Tibial nerve (tissue), 4 donors: ENCODE data around the gene AGO3.

Source experiments
- EP300 ChIP-seq, 2 donors: sonication (generic); formaldehyde crosslinking; IDR thresholded peaks; one replicate each; pipeline ENCODE4 v1.6.1; 2017; ENCODE audit warnings: antibody characterized with exemption in 2 of 2, mild to moderate bottlenecking in 1 of 2
- TF ChIP-seq, protein P1 (sequence below), 5 experiments: fragments of 200-600 bp in 3 of 5; fragments of 450-650 bp in 2 of 5; sonication (generic) in 3 of 5; IDR thresholded peaks; one replicate each; pipeline ENCODE4 v1.5.1; 2016 to 2019; ENCODE audit warnings: antibody characterized with exemption in 5 of 5, mild to moderate bottlenecking in 3 of 5, moderate library complexity in 2 of 5

DNA sequence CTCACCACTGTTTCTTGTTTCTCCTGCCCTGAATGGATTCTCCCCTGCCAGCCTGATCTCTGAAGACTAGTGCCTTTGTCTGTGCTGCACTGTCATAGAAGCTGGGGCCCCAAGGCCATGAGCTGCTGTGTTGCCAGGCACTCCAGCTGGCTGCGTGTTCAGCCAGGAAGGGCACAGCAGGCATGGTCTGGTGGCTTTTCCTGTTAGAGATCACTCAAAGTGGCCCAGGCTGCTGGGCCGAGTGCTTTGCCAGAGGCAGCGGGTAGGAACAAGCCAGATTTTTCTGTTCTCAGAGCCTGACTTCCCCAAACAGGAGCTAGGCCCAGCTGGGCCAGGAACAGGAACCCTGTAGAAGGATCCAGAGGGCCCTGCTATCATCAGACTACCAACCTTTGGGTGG is 163.0 kb downstream of the AGO3 start:
- no peak for TF ChIP-seq EP300 (IDR thresholded peaks at IDR 0.05)
- TF ChIP-seq, protein P1, sequence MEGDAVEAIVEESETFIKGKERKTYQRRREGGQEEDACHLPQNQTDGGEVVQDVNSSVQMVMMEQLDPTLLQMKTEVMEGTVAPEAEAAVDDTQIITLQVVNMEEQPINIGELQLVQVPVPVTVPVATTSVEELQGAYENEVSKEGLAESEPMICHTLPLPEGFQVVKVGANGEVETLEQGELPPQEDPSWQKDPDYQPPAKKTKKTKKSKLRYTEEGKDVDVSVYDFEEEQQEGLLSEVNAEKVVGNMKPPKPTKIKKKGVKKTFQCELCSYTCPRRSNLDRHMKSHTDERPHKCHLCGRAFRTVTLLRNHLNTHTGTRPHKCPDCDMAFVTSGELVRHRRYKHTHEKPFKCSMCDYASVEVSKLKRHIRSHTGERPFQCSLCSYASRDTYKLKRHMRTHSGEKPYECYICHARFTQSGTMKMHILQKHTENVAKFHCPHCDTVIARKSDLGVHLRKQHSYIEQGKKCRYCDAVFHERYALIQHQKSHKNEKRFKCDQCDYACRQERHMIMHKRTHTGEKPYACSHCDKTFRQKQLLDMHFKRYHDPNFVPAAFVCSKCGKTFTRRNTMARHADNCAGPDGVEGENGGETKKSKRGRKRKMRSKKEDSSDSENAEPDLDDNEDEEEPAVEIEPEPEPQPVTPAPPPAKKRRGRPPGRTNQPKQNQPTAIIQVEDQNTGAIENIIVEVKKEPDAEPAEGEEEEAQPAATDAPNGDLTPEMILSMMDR (IDR thresholded peaks at IDR 0.05) = no peak
